Activated CD4-positive, alpha-beta T cell treated with anti-CD3 and anti-CD28 coated beads, Interleukin-2, Interleukin-6, amounts not matched to agents 100 ng/mL and 50 ng/mL, durations not matched to agents 16 hours and 8 hours (primary cell): ENCODE measurements around the gene CLCNKB.

Experiments used
- DNase-seq: peaks from one replicate; pipeline ENCODE4 v3.0.0-alpha.2; 2020

CLCNKB gene

DNA sequence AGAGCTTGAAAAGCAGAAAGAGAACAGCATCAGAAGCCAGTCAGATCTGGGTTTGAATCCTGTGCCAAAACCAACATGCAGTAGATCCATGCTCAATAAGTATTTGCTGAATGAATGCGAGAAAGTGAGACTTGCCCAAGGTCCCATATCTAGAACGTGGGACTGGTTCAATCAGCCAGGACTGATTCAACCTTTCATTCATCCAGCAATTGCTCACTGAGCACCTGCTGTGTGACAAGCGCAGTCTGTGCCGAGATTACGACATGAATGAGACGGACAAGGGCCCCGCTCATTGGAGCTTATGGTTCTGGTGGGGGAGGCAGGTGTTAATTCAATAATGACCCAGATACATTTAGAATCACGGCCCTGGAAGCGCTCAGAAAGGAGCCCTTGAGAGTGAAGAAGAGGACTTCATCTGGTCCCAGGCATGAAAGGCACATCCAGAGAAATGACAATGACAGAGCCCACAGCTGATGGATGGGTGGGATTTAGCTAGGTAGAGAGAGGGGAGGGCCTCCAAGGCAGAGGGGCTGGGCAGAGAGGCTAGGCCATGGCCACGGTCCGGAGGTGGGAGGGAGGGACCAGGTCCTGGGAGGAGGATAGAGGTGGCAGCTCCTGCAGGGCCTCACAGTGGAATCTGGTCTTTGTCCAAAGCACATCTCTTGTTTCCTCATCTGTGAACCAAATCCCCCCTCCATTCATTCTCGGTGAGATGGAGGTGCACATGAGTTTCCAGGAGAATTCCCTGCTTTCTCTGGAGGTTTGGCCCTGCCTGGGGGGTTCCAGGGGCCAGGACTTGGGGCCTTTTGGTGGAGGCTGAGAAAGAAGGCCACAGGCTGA lies 34.0 kb downstream of the CLCNKB start:
- no peak for DNase-seq

DNA sequence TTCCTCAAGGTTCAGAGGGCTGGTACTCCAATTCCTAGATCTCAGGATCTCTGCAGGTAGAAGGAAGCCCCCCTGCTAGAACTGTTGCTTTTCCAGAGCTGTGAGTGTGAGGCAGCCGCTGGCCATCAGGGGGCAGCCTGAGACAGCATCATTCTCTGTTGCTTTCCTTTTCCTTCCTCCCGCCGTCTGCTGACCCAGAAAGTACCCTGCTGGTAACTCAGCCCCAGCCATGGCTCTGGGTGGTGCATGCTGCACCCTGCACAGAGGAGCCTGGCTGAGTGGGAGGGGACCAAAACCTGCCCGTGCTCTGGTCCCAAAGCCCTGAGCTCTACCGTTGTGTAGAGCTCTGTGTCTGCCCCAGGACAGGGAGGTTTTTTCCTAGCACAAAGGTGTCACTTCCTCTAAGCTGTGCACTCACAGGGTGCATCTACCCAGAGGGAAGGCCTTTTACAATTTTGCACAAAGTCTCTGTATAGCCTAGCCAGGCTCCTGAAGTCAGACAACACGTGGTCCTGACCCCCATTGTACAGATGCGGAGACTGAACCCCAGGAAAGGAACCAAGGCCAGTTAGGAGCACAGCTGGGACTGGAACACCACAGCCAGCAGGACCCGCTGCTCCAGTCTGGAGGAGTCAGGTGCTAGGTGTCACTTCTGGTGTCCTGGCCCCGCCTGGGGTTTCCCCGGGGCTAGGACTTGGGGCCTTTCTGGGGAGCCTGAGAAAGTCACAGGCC lies 35.5 kb downstream of the CLCNKB start:
- DNase-seq: peak; percentile 81

DNA sequence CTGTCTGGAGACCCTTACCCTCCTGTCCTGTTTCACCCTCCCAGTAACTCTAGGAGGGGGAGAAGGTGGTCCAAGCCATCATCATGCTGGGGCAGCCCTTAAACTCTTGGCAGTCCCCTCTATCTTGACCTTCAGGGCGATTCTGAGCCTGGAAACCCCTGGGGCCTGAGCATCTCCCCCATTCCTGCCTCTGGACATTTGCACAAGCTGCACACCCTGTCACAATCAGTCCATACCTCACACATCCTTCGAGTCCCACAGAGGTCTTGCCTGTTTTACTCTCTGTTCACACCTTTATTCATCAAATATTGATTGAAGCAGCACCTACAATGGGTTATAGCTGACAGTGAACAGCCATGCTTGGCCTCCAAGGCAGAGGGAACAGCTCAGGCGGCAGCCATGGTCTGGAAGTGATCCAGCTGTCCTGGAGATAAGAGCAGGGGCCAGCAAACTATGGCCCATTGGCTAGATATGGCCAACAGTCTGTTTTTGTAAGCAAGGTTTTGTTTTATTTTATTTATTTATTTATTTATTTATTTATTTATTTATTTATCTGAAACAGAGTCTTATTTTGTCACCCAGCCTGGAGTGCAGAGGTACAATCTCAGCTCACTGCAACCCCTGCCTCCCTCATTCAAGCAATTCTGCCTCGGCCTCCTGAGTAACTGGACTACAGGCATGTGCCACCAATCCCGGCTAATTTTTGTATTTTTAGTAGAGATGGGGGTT lies 37.0 kb downstream of the CLCNKB start:
- DNase-seq: no peak

DNA sequence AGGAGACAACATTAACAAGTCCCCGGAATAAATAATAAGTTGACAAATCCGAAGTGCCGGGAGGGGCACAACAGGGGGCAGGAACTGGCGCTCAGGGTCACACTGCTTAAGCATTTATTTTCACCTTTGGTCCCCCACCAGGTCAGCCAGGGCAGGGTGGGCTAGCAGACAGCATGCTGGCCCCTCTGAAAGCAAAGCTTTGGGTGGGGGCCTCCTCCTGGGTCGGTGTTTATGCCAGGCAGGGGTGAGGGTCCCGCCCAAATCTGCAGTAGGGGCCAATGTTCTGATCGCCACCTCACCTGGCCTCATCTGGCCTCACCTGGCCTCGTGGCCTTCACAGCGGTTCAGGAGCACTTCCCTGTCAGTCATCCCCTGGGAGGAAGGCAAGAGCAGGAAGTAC lies 38.1 kb downstream of the CLCNKB start:
- no peak for DNase-seq

DNA sequence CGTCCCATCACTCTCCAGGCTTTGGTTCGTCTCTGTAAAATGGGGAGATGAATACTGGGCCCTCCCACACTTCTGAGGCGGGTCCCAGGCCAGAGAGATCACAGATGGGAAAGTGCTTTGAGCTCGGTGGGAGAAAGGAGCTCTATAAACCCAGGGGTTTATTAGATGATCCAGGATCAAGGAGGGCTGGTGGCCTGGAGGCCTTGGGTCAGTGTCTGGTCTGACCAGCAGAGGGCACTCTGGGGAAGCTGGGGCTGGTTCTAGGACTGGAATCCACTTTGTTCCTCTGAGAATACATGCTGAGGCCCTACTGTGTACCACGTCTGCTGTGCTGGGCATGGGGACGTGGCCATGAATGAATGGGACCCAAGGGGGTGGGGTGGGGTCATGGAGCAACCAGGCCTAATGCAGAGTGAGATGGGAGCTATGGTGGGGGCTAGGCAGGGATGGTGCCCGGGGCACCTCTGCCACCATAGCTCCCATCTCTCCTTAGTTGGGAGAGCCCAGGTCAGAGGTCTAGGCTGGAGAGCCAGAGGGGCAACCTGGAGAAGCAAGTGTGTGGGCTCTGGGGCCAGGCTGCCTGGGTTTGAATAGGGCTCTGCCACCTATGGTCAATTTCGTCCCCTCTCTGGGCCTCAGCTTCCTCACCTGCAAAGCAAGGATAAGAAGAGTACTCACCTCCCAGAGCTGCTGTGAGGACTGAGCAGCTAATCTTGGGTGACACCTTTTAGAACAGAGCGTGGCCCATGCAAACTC lies 38.9 kb downstream of the CLCNKB start:
- DNase-seq: peak; percentile 78

DNA sequence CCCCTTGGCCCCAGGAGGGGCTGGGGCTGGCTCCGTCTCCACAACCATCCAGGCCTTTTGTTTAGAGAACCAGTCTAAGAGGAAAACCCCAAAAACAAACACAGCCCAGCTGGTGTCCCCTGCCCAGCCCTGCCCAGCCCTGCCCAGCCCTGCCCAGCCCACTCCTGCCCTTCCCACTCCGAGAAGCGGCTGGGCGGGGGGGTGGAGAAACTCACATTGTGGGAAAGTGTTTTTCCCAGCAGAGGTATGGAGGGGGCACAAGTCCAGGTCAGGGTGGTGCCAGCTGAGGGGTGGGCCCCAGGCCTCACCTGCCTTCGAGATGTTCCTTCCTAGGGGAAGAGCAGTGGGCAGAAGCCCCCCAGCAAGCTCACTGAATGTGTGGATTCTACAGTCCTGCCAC lies 39.9 kb downstream of the CLCNKB start:
- DNase-seq: no peak

DNA sequence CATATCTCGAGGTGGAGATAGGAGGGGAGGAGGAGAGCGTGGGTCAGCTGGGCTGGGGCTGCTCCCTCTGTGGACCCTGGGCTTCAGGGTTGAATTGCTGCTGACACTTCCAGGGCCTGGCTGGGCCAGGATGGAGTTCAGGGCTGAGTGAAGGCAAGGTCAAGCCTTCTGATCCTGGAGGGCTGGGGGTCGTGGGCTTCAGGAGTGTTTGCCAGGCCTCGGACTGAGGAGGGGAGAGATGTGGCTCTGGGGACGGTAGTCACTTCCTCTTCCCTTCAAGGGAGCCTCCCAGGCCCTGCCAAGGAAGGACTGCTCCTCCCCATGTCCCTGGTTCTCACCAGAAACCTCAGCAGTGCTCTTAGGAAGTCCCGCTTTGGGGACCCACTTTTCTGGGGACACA lies 41.9 kb downstream of the CLCNKB start:
- DNase-seq: no peak

DNA sequence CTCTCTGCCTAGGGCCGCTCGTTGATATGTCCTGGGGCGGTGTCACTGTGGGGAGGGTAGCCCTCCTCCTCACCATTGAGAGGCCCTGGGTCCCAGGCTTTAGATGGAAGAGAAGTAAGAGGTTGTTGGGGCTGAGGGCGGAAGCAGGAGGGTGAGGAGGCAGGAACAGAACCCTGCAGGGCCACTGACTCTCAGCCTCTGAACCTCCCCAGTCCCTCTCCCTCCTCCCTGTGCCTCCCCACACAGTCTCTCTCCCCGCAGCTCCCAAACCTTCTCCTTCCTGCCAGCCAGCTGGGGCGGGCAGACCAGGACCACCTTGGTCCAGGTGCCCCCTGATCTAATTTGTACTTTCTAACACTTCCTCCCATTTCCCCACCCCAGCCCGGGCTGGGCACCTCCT lies 44.2 kb downstream of the CLCNKB start:
- no peak for DNase-seq

DNA sequence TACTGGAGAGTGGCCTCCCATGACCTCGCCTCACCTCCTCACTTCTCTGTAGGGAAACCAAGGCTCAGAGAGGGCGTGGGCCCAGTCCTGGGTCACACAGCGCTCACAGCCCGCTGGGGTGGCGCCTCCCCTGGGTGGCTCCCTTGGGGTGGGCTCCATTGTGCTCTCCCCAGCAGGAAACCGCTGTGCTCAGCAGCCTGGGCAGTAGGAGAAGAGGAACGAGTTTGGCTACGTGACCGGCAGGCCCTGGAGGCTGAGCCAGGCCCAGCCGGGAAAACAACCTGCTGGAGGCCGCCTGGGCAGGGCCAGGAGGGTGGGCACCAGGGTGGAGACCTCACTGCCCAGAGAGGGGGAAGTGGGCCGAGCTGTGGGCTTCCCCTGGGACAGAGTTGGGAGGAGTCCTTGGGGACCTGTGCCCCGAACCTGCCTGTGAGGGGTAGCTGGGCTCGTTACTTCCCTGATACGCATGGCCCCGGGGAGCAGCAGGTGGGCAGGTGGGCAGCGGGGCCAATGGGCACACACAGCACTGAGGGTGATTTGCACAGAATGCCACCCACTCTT lies 44.8 kb downstream of the CLCNKB start:
- DNase-seq: no peak

DNA sequence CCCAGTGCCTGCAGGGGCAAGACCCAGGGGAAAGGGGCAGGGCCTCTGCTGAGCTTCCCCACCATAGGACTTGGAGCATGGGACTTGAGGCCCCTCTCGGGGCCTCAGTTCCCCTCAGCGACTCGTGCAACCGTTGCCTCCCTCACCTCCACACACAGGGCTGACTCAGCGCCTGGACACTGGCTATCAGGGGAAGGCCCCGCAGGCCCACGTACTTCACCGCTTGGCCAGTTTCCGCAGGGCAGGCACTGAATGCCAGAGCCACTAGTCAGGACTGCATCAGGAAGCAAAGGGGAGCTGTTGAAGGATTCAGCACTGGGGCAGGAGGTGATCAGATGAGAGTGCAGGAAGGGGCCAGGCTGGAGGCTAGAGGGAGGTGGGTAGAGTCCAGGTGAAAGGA lies 45.4 kb downstream of the CLCNKB start:
- DNase-seq: no peak

DNA sequence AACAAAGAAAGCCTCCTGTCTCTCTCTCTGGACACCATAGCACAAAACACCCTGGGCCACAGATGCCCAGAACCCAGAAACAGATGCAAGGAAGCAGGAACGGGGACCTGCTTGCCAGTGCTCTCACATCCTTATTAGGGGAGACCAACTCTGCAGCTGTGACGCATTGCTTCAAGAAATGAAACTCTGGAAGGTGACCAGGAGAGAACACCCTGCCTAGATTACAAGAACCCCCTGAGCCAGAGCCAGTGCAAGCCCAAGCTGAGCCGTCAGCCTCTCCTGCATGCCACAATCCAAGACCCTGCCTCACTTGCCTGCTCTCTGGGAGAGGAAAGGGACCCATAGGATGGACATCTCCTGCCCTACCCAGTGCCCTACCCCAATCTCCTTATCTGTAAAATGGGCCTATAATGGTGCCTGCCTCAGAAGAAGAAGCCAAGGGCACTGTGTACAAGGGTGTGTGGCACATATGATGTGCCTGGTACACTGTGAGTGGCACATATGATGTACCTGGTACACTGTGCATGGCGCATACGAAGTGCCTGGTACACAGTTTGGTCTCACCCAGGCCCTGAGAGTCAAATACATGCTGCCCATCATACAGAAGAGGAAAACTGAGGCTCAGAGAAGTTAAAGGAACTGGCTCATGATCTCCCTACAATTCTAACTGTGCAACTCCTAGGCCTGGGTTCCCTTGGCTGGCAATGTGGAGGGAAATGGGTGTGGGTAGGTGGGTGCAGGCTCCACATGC lies 46.7 kb downstream of the CLCNKB start:
- no peak for DNase-seq

DNA sequence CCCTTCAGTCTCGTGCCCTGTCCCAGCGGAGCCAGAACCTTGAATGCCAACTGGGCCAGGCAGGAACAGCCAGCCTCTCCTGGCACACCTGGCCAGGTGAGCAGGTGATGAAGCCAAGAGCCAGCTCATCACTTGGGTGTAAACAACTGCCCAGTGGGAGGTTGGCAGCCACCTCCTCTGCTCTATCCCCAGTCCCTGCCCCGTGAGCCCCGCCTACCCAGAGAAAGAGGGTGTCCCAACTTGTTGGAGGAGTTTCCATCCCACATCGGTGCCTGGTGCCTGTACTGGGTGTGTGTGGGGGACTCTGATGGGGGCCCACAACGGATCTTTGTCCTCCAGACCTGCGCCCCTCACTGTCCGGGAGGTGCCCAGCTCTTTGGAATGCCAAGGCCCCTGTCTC lies 47.7 kb downstream of the CLCNKB start:
- no peak for DNase-seq

DNA sequence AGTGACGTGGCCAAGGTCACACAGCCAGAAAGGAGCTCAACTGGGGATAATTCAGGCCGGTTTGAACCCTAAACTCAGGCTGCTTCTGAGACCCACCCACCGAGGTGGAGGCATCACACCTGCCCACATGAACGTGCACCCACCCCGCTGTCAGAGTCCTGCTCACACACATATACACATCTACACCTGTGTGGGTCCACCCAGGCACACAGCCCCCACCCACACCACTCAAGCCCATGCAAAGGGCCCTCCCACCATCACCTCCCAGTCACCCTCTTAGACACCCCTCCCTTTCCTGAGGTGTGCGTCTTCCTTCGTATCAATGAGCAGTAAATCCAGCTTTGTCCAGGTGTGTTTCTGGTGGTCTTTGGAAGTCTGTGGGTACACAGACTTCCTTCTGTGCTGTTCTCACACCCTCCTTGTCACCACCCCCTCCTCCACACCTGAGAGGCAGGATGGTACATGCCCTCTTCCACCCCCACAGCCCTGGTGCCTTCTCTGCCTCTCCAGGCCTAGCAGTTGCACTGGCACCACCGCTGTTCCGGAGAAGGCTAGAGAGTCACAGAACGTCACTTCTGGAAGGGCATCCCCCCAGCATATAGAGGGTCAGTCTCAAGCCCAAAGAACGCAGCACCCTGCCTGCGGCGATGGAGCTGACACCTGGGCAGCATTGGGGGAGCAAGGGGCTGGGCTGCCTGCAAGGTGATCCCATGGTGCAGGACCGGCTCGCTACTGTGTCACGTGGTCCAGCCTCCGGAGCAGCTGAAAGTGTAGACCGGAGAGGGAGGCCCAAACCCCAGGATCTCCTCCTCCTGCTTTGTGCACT lies 48.7 kb downstream of the CLCNKB start:
- DNase-seq: no peak

DNA sequence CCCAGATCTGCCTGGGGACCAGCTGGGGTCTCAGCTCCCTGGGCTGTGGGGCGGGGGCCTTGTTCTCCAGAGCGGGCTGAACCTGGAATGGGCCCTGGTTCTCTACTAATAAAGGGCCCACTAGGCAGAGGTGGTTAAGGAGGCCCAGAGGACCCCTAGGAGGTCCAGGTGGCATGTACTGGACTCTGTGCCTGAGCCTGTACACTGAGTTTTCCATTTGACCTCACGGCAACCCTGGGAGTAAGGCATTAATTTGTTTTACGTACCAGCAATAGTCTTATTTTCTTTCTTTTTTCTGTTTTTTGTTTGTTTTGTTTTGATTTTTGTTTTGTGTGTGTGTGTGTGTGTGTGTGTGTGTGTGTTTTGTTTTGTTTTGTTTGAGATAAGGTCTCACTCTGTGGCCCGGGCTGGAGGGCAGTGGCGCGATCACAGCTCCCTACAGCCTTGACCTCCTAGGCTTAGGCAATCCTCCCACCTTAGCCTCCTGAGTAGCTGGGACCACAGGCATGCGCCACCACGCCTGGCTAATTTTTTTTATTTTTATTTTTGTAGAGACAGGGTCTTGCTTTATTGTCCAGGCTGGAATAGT lies 49.4 kb downstream of the CLCNKB start:
- DNase-seq: no peak

DNA sequence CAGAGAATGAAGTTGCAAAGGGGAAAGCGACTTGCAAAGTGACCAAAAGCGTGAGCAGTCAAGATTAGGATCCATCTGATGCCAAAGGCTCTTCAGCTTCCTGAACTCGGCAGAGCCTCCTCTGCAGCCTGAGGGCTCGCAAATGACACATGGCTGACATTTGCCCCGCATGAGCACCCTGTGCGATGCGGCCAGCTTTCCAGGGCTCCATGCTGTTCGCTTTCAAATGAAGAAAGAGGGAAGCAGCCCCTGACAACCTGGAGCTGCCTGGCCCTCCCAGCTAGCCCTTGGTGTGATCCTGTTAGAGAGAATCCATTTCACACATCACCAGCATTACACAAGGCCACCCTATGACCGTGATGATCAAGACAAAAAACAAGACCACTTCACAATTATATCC lies 50.0 kb downstream of the CLCNKB start:
- no peak for DNase-seq

DNA sequence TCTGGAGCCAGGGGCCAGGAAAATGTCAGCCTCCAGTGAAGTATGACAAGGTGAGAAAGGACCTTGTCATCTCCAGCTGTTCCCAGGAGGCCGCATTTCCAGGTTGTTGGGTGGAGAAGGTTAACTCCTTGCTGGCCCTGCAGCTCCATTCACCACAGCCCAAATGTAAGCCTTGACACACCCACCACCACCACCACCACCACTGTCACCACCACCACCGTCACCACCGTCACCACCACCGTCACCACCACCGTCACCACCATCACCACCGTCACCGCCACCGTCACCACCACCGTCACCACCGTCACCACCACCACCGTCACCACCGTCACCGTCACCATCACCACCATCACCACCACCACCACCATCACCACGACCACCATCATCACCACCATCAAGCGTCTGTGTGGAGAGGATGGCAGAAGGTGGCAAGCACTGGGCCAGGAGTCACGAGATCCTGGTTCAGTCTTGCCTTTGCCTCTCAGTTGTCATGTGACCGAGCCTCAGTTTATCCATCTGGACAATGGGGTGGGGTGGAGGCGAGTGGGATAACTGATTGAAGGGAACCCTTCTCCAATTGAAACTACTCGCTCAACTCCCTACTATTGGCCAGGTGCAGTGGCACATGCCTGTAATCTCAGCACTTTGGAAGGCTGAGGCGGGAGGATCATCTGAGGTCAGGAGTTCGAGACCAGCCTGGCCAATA lies 51.0 kb downstream of the CLCNKB start:
- no peak for DNase-seq

DNA sequence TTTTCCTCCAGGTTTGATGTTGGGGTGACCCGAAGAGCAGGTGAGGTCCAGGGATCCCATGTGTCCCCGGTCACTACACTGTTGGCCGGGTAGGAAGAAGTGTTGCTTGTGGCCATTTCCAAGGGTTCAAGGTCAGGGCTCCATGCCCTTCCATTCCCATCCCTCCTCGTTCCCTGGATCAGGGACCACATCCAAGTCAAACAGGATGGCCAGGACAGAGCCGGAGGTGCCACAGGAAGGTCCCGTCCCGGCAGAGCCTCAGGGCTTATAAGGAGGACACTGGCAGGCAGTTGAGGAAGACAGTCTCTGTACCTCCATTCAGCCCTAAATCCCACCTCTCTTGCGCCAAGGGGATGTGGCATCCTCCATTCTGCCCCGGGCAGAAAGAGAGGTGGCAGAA lies 51.9 kb downstream of the CLCNKB start:
- no peak for DNase-seq

DNA sequence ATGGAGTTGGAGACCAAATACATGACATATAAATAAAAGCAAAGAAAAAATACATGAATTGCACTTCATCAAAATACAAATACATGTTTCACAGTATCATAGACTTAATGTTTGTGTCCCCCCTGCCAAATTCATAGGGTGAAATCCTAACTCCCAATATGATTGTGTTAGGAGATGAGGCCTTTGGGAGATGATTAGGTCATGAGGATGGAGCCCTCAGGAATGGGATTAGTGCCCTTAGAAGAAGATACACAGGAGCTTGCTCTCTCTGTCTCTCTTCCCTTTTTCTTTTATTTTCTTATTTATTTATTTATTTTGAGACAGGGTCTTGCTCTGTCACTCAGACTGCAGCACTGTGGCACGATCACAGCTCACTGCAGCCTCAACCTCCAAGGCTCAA lies 55.8 kb downstream of the CLCNKB start:
- DNase-seq: no peak

DNA sequence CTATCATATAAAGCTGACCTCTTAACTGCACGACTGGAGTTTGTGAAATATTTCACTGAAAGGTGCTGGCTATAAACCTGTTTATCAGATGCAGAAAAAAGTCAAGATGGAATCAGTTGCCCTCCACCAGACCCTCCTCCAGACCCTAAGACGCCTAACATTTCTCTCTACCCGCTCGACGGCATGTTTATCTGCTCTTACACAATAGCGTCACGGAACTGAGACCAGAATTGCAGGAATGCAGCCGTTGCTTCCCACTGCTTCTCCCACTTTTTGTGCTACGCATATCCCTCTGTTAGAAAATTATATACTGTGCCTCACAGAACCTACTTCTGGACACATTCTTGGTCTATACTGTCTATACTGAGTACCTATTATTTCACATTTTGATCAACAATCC lies 58.0 kb downstream of the CLCNKB start:
- no peak for DNase-seq
